K562 (cell line): Measurements from ENCODE around the gene PDE4A. TPM values are rescaled to one million over a fixed set of nuclear protein-coding genes. Genes with fewer than 3 reads are reported as not detected.

ENCODE experiments used
- CAMTA2 ChIP-seq: fragments of 250-450 bp; sonication (Bioruptor Pico); conservative IDR thresholded peaks from 2 replicates; pipeline ENCODE4 v1.5.1; 2022
- CREBBP ChIP-seq: IDR thresholded peaks from one replicate; pipeline ENCODE4 v1.6.1; 2012; ENCODE audit warnings: low read depth, mild to moderate bottlenecking, control low read depth, inconsistent platforms, low read length
- ETV1 ChIP-seq: fragments of 450-650 bp; conservative IDR thresholded peaks from 2 replicates; pipeline ENCODE4 v1.6.1; 2016; ENCODE audit warnings: missing genetic modification characterization, control low read depth, low read depth, missing compliant biosample characterization
- MAZ ChIP-seq, 2 experiments: fragments of 450-650 bp in 1 of 2; sonication (generic) in 1 of 2; formaldehyde crosslinking; IDR thresholded peaks in 1 of 2; conservative IDR thresholded peaks in 1 of 2; 2 replicates each; pipeline versions ENCODE4 v1.4.0 to v1.5.0; 2020; ENCODE audit warnings: mild to moderate bottlenecking in 1 of 2, missing genetic modification reagents in 1 of 2
- MTF1 ChIP-seq: fragments of 250-450 bp; sonication (Bioruptor Pico); IDR thresholded peaks from 2 replicates; pipeline ENCODE4 v1.9.0; 2021; ENCODE audit warnings: moderate library complexity, mild to moderate bottlenecking, inconsistent platforms, borderline replicate concordance
- PATZ1 ChIP-seq: fragments of 250-450 bp; sonication (Bioruptor Pico); IDR thresholded peaks from 2 replicates; pipeline ENCODE4 v1.5.0; 2020; ENCODE audit warnings: mild to moderate bottlenecking, borderline replicate concordance
- RBM34 ChIP-seq: fragments of 200-400 bp; formaldehyde crosslinking; IDR thresholded peaks from 2 replicates; pipeline ENCODE4 v1.6.1; 2018; ENCODE audit warnings: low read length, borderline replicate concordance; ENCODE audit not compliant: insufficient read depth
- SAFB2 ChIP-seq: fragments of 200-400 bp; formaldehyde crosslinking; IDR thresholded peaks from 2 replicates; pipeline ENCODE4 v1.6.1; 2018; ENCODE audit warnings: borderline replicate concordance, low read length, low read depth, moderate library complexity; ENCODE audit not compliant: severe bottlenecking
- SIN3B ChIP-seq: fragments of 450-650 bp; IDR thresholded peaks from 2 replicates; pipeline ENCODE4 v1.6.1; 2017; ENCODE audit warnings: low read depth, mild to moderate bottlenecking, moderate library complexity
- SNAPC5 ChIP-seq: fragments of 250-450 bp; sonication (Bioruptor Pico); IDR thresholded peaks from 2 replicates; pipeline ENCODE4 v1.8.0; 2021; ENCODE audit warnings: moderate library complexity, mild to moderate bottlenecking, inconsistent platforms
- TAF9B ChIP-seq: fragments of 450-650 bp; IDR thresholded peaks from 2 replicates; pipeline ENCODE4 v1.6.1; 2018; ENCODE audit warnings: mild to moderate bottlenecking; ENCODE audit not compliant: partially characterized antibody
- TBL1XR1 ChIP-seq, 2 experiments: IDR thresholded peaks; 2 replicates each; pipeline ENCODE4 v1.6.1; 2012; ENCODE audit warnings: improper control_type of control experiment in 2 of 2, low read length in 2 of 2, mild to moderate bottlenecking in 1 of 2
- TBP ChIP-seq: optimal IDR thresholded peaks from 2 replicates; pipeline ENCODE3; 2011; ENCODE audit warnings: low read depth, low read length, improper control_type of control experiment
- THRA ChIP-seq: fragments of 450-650 bp; IDR thresholded peaks from 2 replicates; pipeline ENCODE4 v1.6.1; 2017; ENCODE audit warnings: mild to moderate bottlenecking, moderate library complexity
- U2AF1 ChIP-seq: fragments of 200-400 bp; formaldehyde crosslinking; optimal IDR thresholded peaks from 2 replicates; pipeline ENCODE3; 2017; ENCODE audit warnings: mild to moderate bottlenecking, low read depth, low read length, moderate library complexity
- ZBTB7A ChIP-seq: IDR thresholded peaks from 2 replicates; pipeline ENCODE4 v1.6.1; 2011; ENCODE audit warnings: low read depth, mild to moderate bottlenecking, low read length, moderate library complexity, borderline replicate concordance; ENCODE audit not compliant: control insufficient read depth
- ZNF444 ChIP-seq: fragments of 250-450 bp; sonication (Bioruptor Pico); IDR thresholded peaks from 2 replicates; pipeline ENCODE4 v1.4.0; 2020; ENCODE audit warnings: mild to moderate bottlenecking, moderate library complexity
- ZNF518B ChIP-seq: fragments of 250-450 bp; sonication (Bioruptor Pico); IDR thresholded peaks from 2 replicates; pipeline ENCODE4 v1.5.0; 2021; ENCODE audit warnings: mild to moderate bottlenecking, moderate library complexity
- polyA plus RNA-seq, 8 experiments: library from polyadenylated mRNA; depleted of rRNA in 4 of 8; stranded (reverse) in 5 of 8; unstranded in 3 of 8; fragments of >200 nt; fragmentation: Nextera tagmentation in 2 of 8; fragmentation: Illumina TruSeq in 1 of 8; extraction: Ambion mirVana in 2 of 8; extraction: Trizol in 1 of 8; gene quantifications; 2 replicates each; pipeline versions ENCODE4 v1.2.1 to v1.2.3, GENCODE V29; 2011 to 2014; ENCODE audit warnings: inconsistent platforms in 1 of 8, missing spikeins in 1 of 8
- total RNA-seq, 7 experiments: library from RNA; depleted of rRNA in 6 of 7; stranded (reverse); fragments of >200 nt in 6 of 7; fragmentation: Illumina TruSeq in 2 of 7; extraction: Trizol in 2 of 7; gene quantifications; 2 replicates each; pipeline versions ENCODE4 v1.2.1 to v1.2.3, GENCODE V29; 2011 to 2021; ENCODE audit warnings: low replicate concordance in 1 of 7

The PDE4A gene
- total and polyA plus RNA-seq, 9 of the 15 experiments (the other 6 are each of a cell fraction or from before 2014, with no cell fraction given): 0.66 to 26.9 (median 4.6) TPM

GRCh38 chr19:10380313-10381102, 39.8 kb upstream of the PDE4A start, which contains the start of gene TYK2 (continued):
- TF ChIP-seq ZNF518B (no peak), SIN3B (peak; percentile 83; the same call in 1 of the 2 replicates), U2AF1 (no peak), ZNF444 (CRISPR knock-in tag) (no peak), PATZ1 (CRISPR knock-in tag) (no peak), ETV1 (tag) (peak; percentile 69), RBM34 (no peak), CREBBP (no peak), MTF1 (no peak), SAFB2 (no peak), MAZ (CRISPR knock-in tag; conservative IDR thresholded peaks at IDR 0.05 in 1 of 2, IDR thresholded peaks at IDR 0.05 in 1 of 2) (peak; percentile 82 to 84), TBL1XR1 (IDR thresholded peaks at IDR 0.05; ENCODE audit: low read length in 2 of 2) (0 out of 4 replicates have a peak, but pooled peaks of 1 of the 2 experiments have one; percentile 38), TBP (peak; percentile 74), TAF9B (peak; percentile 62), THRA (no peak), SNAPC5 (CRISPR knock-in tag) (no peak), ZBTB7A (peak; percentile 92), CAMTA2 (CRISPR knock-in tag) (no peak)
